Astrocyte (in vitro differentiated cells and primary cell): Measurements from ENCODE around the gene HOMER1.

ENCODE experiments used
- EZH2 ChIP-seq: IDR thresholded peaks from 2 replicates; pipeline ENCODE4 v1.6.1; 2012; ENCODE audit warnings: mild to moderate bottlenecking, low read length, inconsistent platforms; ENCODE audit not compliant: insufficient read depth
- TF ChIP-seq, protein P1 (sequence below): IDR thresholded peaks from 2 replicates; pipeline ENCODE4 v1.5.1; 2011; ENCODE audit warnings: low read depth, mild to moderate bottlenecking, inconsistent platforms, low read length, moderate library complexity; ENCODE audit not compliant: insufficient read depth

DNA sequence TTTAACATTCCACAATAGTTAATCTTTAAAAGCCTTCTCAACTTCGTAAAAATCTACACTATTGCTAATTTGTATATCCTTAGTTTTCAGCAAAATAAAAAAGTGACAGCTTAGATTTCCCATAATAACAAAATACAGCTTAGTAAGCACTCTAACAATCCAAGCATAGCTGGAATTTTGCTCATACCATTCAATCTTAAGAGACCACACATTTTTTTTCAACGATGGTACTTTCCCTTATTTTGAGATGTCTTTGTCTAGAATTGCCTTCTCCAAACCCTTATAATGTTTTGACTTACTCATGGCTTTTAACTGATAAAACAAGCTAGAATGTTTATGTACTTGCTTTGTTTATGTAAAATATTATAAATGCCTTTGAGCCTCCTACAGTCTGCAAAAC, 65.6 kb downstream of the HOMER1 start:
- TF ChIP-seq, protein P1, sequence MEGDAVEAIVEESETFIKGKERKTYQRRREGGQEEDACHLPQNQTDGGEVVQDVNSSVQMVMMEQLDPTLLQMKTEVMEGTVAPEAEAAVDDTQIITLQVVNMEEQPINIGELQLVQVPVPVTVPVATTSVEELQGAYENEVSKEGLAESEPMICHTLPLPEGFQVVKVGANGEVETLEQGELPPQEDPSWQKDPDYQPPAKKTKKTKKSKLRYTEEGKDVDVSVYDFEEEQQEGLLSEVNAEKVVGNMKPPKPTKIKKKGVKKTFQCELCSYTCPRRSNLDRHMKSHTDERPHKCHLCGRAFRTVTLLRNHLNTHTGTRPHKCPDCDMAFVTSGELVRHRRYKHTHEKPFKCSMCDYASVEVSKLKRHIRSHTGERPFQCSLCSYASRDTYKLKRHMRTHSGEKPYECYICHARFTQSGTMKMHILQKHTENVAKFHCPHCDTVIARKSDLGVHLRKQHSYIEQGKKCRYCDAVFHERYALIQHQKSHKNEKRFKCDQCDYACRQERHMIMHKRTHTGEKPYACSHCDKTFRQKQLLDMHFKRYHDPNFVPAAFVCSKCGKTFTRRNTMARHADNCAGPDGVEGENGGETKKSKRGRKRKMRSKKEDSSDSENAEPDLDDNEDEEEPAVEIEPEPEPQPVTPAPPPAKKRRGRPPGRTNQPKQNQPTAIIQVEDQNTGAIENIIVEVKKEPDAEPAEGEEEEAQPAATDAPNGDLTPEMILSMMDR, result no peak
- no peak for TF ChIP-seq EZH2
